K562 (cell line): ENCODE measurements around the gene KAZN. TPM values are rescaled to one million over a fixed set of nuclear protein-coding genes. Genes with fewer than 3 reads are reported as not detected.

Experiments used
- ATAC-seq: fragments of 200-7000 bp; cut with Tn5 transposase; 3 replicates; pipeline ENCODE4 v1.9.1; 2020; ENCODE audit warnings: moderate library complexity
- BruUV-seq: library from RNA; stranded (reverse); fragments of 400-500 nt; replicated peaks from 2 replicates; lab custom pipeline; 2021; lab: Mats Ljungman, UMichigan
- CTCF ChIA-PET: fragments of 300-600 bp; formaldehyde crosslinking; extraction: SDS; loops from one replicate; lab custom pipeline; 2021; ENCODE audit warnings: low intra/inter-chr PET ratio; lab: Yijun Ruan, JAX
- POLR2A ChIA-PET: fragments of 300-600, 350-650 bp; sonication (Branson Sonifier 250); formaldehyde crosslinking; extraction: SDS; loops from one replicate; lab custom pipeline; 2021; ENCODE audit warnings: antibody characterized with exemption, inconsistent platforms; lab: Yijun Ruan, JAX
- DNase-seq, 4 experiments: peaks; one replicate each; pipeline versions ENCODE4 v3.0.0 to v3.0.0-alpha.2; 2011 to 2018; ENCODE audit warnings: low spot score in 3 of 4, mixed read lengths in 3 of 4; ENCODE audit errors: extremely low read depth in 1 of 4
- FAIRE-seq: peaks from 2 replicates; lab custom pipeline; 2011; peaks lifted over from hg19 to GRCh38; lab: Jason Lieb, UNC
- H2AFZ ChIP-seq: 2 replicates; pipeline ENCODE4 v1.6.0; 2011; ENCODE audit warnings: low read depth, low read length, control low read depth, inconsistent platforms
- H3K27ac ChIP-seq: fragments of 200-600 bp; 3 replicates; pipeline ENCODE4 v1.8.0; 2011; ENCODE audit warnings: low read depth, mild to moderate bottlenecking, control low read depth, inconsistent platforms, low read length, moderate library complexity, mixed read lengths; ENCODE audit errors: extremely low read depth
- H3K27me3 ChIP-seq, 2 experiments: fragments of 300-600 bp in 1 of 2; 2 replicates in 1 of 2; 3 replicates in 1 of 2; pipeline versions ENCODE4 v1.6.0 to v1.8.0; 2011; ENCODE audit warnings: inconsistent platforms in 2 of 2, low read length in 2 of 2, mild to moderate bottlenecking in 1 of 2, mixed read lengths in 1 of 2, moderate library complexity in 1 of 2; ENCODE audit not compliant: control insufficient read depth in 2 of 2, insufficient read depth in 2 of 2
- H3K36me3 ChIP-seq: fragments of 300-600 bp; 3 replicates; pipeline ENCODE4 v1.8.0; 2011; ENCODE audit warnings: mild to moderate bottlenecking, low read length, inconsistent platforms; ENCODE audit not compliant: control insufficient read depth, insufficient read depth
- H3K4me1 ChIP-seq, 2 experiments: fragments of 200-600 bp in 1 of 2; replicated peaks in 1 of 2; 2 replicates in 1 of 2; 3 replicates in 1 of 2; pipeline versions ENCODE4 v1.5.1 to v1.8.0; 2011; ENCODE audit warnings: inconsistent platforms in 2 of 2, low read length in 2 of 2, mild to moderate bottlenecking in 1 of 2, mixed read lengths in 1 of 2, moderate library complexity in 1 of 2; ENCODE audit not compliant: control insufficient read depth in 2 of 2, insufficient read depth in 2 of 2
- H3K4me2 ChIP-seq: 2 replicates; pipeline ENCODE4 v1.6.1; 2011; ENCODE audit warnings: low read length, control low read depth, inconsistent platforms, mixed read lengths; ENCODE audit not compliant: insufficient read depth
- H3K4me3 ChIP-seq: fragments of 200-600 bp; sonication (generic), shearing (Covaris generic); 2 replicates; pipeline ENCODE4 v1.5.1; 2016; ENCODE audit warnings: control low read depth, inconsistent platforms
- H3K79me2 ChIP-seq: fragments of 200-600 bp; 3 replicates; pipeline ENCODE4 v1.8.0; 2011; ENCODE audit warnings: low read length, inconsistent platforms; ENCODE audit not compliant: control insufficient read depth, insufficient read depth
- H3K9ac ChIP-seq, 2 experiments: 2 replicates each; pipeline versions ENCODE4 v1.6.0 to v1.6.1; 2011; ENCODE audit warnings: low read depth in 2 of 2, low read length in 2 of 2, control low read depth in 1 of 2, inconsistent platforms in 1 of 2, mild to moderate bottlenecking in 1 of 2, mixed read lengths in 1 of 2; ENCODE audit not compliant: insufficient read depth in 1 of 2
- H3K9me1 ChIP-seq: one replicate; pipeline ENCODE4 v1.6.0; 2011; ENCODE audit warnings: inconsistent platforms, mild to moderate bottlenecking, low read length, moderate library complexity; ENCODE audit not compliant: control insufficient read depth, insufficient read depth
- H3K9me3 ChIP-seq: replicated peaks from 2 replicates; pipeline ENCODE4 v1.5.1; 2011; ENCODE audit warnings: low read depth, low read length, inconsistent platforms; ENCODE audit not compliant: control insufficient read depth, insufficient read depth
- H4K20me1 ChIP-seq: replicated peaks from 2 replicates; pipeline ENCODE4 v1.6.1; 2011; ENCODE audit warnings: low read length, inconsistent platforms, mixed read lengths; ENCODE audit not compliant: control insufficient read depth, insufficient read depth
- DDX20 ChIP-seq: fragments of 450-650 bp; IDR thresholded peaks from 2 replicates; pipeline ENCODE4 v1.6.1; 2016; ENCODE audit warnings: missing genetic modification characterization, low read depth, mild to moderate bottlenecking, missing compliant biosample characterization, moderate library complexity
- EP400 ChIP-seq: fragments of 450-650 bp; IDR thresholded peaks from 2 replicates; pipeline ENCODE4 v1.6.1; 2017; ENCODE audit warnings: antibody characterized with exemption, mild to moderate bottlenecking, moderate library complexity
- KDM5B ChIP-seq: fragments of 200-600 bp; sonication (generic); IDR thresholded peaks from 2 replicates; pipeline ENCODE4 v1.6.1; 2012; ENCODE audit warnings: low read depth, mild to moderate bottlenecking, moderate library complexity, low read length, control low read depth, inconsistent platforms; ENCODE audit not compliant: insufficient replicate concordance
- SMAD4 ChIP-seq: fragments of 250-450 bp; sonication (Bioruptor Pico); conservative IDR thresholded peaks from 2 replicates; pipeline ENCODE4 v1.8.0; 2021; ENCODE audit warnings: inconsistent platforms, mild to moderate bottlenecking, moderate library complexity
- TARDBP ChIP-seq: fragments of 450-650 bp; IDR thresholded peaks from 2 replicates; pipeline ENCODE4 v1.6.1; 2016
- ZFPM2 ChIP-seq: fragments of 250-450 bp; sonication (Bioruptor Pico); IDR thresholded peaks from 2 replicates; pipeline ENCODE4 v1.5.1; 2022; ENCODE audit warnings: mild to moderate bottlenecking
- ZNF175 ChIP-seq: fragments of 200-800 bp; sonication (Bioruptor generic); IDR thresholded peaks from 2 replicates; pipeline ENCODE4 v1.6.1; 2016; ENCODE audit warnings: low read depth, mild to moderate bottlenecking, missing genetic modification characterization, missing compliant biosample characterization
- ZNF561 ChIP-seq: fragments of 450-650 bp; formaldehyde crosslinking; conservative IDR thresholded peaks from 2 replicates; pipeline ENCODE4 v1.4.0; 2020; ENCODE audit warnings: mild to moderate bottlenecking, moderate library complexity
- ZNF76 ChIP-seq: fragments of 250-450 bp; sonication (Bioruptor Pico); IDR thresholded peaks from 2 replicates; pipeline ENCODE4 v1.4.0; 2020; ENCODE audit warnings: mild to moderate bottlenecking, moderate library complexity, borderline replicate concordance
- WGBS: fragments of 100-300 bp; shearing (Covaris generic); methylation state at CpG from one replicate; pipeline ENCODE4 v1.1.6; 2016; ENCODE audit warnings: low coverage, mixed read lengths; ENCODE audit not compliant: insufficient coverage; ENCODE audit errors: missing lambda C conversion rate; 5-methylcytosine and 5-hydroxymethylcytosine counted together
- in situ Hi-C: fragments of 300-500 bp; cut with MboI; formaldehyde crosslinking; loops from 4 replicates; pipeline ENCODE4 v1.15.0; 2018; ENCODE audit warnings: inconsistent platforms, mixed read lengths
- intact Hi-C: fragments of 100-400 bp; cut with micrococcal nuclease; formaldehyde crosslinking; loops from 2 replicates; pipeline ENCODE4 v1.14.2; 2022
- polyA plus RNA-seq, 8 experiments: library from polyadenylated mRNA; depleted of rRNA in 4 of 8; stranded (reverse) in 5 of 8; unstranded in 3 of 8; fragments of >200 nt; fragmentation: Nextera tagmentation in 2 of 8; fragmentation: Illumina TruSeq in 1 of 8; extraction: Ambion mirVana in 2 of 8; extraction: Trizol in 1 of 8; gene quantifications; 2 replicates each; pipeline versions ENCODE4 v1.2.1 to v1.2.3, GENCODE V29; 2011 to 2014; ENCODE audit warnings: inconsistent platforms in 1 of 8, missing spikeins in 1 of 8
- total RNA-seq, 7 experiments: library from RNA; depleted of rRNA in 6 of 7; stranded (reverse); fragments of >200 nt in 6 of 7; fragmentation: Illumina TruSeq in 2 of 7; extraction: Trizol in 2 of 7; gene quantifications; 2 replicates each; pipeline versions ENCODE4 v1.2.1 to v1.2.3, GENCODE V29; 2011 to 2021; ENCODE audit warnings: low replicate concordance in 1 of 7
- TF ChIP-seq, protein P1 (sequence below): fragments of 450-650 bp; IDR thresholded peaks from 2 replicates; pipeline ENCODE4 v1.6.1; 2016; ENCODE audit warnings: low read depth, mild to moderate bottlenecking, moderate library complexity
- TF ChIP-seq, protein P2 (sequence below): sonication (generic); formaldehyde crosslinking; IDR thresholded peaks from 2 replicates; pipeline ENCODE4 v1.8.0; 2023; ENCODE audit warnings: missing genetic modification reagents, mild to moderate bottlenecking, borderline replicate concordance
- TF ChIP-seq, protein P3 (sequence below): sonication (generic); formaldehyde crosslinking; IDR thresholded peaks from 2 replicates; pipeline ENCODE4 v1.8.1; 2023; ENCODE audit warnings: mild to moderate bottlenecking, missing genetic modification reagents, moderate library complexity
- TF ChIP-seq, protein P4 (sequence below): fragments of 450-650 bp; IDR thresholded peaks from 2 replicates; pipeline ENCODE4 v1.6.1; 2018; ENCODE audit warnings: mild to moderate bottlenecking, low read depth; ENCODE audit not compliant: partially characterized antibody

KAZN gene
- total and polyA plus RNA-seq, 9 of the 15 experiments (the other 6 are each of a cell fraction or from before 2014, with no cell fraction given) = 2.1 to 21.6 (median 5.4) TPM

DNA sequence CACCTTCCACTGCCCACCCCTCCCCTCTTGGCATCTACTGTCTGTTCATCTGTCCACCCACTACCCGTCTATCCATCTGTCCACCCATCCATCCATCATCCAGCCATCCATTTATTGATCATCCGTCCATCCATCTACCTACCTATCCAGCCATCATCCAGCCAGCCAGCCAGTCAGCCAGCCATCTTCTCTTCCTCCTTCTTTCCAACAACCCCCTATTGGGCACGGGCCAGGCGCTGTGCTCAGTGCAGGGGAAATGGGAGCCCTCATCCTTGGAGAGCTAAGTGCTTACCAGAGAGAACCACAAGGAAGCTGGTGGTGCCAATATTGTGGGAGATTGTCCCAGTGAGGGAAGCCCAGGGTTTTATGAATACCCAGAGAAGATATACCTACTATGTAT lies 503.3 kb downstream of the KAZN start:
- DNase-seq (no peak), FAIRE-seq (no peak), ATAC-seq (no peak)
- Histone ChIP-seq H3K4me3 (no peak overlapping the region), H4K20me1 (peaks cover 11% of the 10 kb centered on the region), H2AFZ (no peak overlapping the region), H3K27ac (no peak overlapping the region), H3K9me3 (no peaks in the 10 kb centered on the region), H3K9me1 (no peaks in the 10 kb centered on the region), H3K27me3 (peaks cover 13 to 53% of the 10 kb centered on the region in 2 experiments; a peak in 4 of 5 replicates), H3K4me1 (peaks cover 0 to 2% of the 10 kb centered on the region in 2 experiments; a peak in 1 of 5 replicates), H3K36me3 (no peaks in the 10 kb centered on the region), H3K9ac (no peak overlapping the region), H3K4me2 (no peak overlapping the region), H3K79me2 (no peaks in the 10 kb centered on the region)
- WGBS = 0% methylated on average over 4 of the region's 4 CpGs
- ChIA-PET CTCF (no interaction called here), POLR2A (no interaction called here)
- intact Hi-C loops = loop anchor here (5.0 to 10.0 kb wide), 2 partner anchors 357 to 1134 kb away; no protein-coding TSS in a partner anchor
- no TSS peak for BruUV-seq
- in situ Hi-C loops = no loop called here
- TF ChIP-seq, protein P1, sequence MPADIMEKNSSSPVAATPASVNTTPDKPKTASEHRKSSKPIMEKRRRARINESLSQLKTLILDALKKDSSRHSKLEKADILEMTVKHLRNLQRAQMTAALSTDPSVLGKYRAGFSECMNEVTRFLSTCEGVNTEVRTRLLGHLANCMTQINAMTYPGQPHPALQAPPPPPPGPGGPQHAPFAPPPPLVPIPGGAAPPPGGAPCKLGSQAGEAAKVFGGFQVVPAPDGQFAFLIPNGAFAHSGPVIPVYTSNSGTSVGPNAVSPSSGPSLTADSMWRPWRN = no peak
- no peak for TF ChIP-seq ZNF76 (CRISPR knock-in tag)
- no peak for TF ChIP-seq ZNF561
- TF ChIP-seq ZFPM2 (CRISPR knock-in tag) = no peak
- TF ChIP-seq, protein P2, sequence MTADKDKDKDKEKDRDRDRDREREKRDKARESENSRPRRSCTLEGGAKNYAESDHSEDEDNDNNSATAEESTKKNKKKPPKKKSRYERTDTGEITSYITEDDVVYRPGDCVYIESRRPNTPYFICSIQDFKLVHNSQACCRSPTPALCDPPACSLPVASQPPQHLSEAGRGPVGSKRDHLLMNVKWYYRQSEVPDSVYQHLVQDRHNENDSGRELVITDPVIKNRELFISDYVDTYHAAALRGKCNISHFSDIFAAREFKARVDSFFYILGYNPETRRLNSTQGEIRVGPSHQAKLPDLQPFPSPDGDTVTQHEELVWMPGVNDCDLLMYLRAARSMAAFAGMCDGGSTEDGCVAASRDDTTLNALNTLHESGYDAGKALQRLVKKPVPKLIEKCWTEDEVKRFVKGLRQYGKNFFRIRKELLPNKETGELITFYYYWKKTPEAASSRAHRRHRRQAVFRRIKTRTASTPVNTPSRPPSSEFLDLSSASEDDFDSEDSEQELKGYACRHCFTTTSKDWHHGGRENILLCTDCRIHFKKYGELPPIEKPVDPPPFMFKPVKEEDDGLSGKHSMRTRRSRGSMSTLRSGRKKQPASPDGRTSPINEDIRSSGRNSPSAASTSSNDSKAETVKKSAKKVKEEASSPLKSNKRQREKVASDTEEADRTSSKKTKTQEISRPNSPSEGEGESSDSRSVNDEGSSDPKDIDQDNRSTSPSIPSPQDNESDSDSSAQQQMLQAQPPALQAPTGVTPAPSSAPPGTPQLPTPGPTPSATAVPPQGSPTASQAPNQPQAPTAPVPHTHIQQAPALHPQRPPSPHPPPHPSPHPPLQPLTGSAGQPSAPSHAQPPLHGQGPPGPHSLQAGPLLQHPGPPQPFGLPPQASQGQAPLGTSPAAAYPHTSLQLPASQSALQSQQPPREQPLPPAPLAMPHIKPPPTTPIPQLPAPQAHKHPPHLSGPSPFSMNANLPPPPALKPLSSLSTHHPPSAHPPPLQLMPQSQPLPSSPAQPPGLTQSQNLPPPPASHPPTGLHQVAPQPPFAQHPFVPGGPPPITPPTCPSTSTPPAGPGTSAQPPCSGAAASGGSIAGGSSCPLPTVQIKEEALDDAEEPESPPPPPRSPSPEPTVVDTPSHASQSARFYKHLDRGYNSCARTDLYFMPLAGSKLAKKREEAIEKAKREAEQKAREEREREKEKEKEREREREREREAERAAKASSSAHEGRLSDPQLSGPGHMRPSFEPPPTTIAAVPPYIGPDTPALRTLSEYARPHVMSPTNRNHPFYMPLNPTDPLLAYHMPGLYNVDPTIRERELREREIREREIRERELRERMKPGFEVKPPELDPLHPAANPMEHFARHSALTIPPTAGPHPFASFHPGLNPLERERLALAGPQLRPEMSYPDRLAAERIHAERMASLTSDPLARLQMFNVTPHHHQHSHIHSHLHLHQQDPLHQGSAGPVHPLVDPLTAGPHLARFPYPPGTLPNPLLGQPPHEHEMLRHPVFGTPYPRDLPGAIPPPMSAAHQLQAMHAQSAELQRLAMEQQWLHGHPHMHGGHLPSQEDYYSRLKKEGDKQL = no peak
- no peak for TF ChIP-seq TARDBP
- TF ChIP-seq, protein P3, sequence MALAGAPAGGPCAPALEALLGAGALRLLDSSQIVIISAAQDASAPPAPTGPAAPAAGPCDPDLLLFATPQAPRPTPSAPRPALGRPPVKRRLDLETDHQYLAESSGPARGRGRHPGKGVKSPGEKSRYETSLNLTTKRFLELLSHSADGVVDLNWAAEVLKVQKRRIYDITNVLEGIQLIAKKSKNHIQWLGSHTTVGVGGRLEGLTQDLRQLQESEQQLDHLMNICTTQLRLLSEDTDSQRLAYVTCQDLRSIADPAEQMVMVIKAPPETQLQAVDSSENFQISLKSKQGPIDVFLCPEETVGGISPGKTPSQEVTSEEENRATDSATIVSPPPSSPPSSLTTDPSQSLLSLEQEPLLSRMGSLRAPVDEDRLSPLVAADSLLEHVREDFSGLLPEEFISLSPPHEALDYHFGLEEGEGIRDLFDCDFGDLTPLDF (CRISPR knock-in tag) = no peak
- TF ChIP-seq, protein P4, sequence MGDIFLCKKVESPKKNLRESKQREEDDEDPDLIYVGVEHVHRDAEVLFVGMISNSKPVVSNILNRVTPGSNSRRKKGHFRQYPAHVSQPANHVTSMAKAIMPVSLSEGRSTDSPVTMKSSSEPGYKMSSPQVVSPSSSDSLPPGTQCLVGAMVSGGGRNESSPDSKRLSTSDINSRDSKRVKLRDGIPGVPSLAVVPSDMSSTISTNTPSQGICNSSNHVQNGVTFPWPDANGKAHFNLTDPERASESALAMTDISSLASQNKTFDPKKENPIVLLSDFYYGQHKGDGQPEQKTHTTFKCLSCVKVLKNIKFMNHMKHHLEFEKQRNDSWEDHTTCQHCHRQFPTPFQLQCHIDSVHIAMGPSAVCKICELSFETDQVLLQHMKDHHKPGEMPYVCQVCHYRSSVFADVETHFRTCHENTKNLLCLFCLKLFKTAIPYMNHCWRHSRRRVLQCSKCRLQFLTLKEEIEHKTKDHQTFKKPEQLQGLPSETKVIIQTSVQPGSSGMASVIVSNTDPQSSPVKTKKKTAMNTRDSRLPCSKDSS = no peak
- TF ChIP-seq ZNF175 (CRISPR knock-in tag) = no peak
- TF ChIP-seq EP400 = no peak
- no peak for TF ChIP-seq SMAD4 (CRISPR knock-in tag)
- no peak for TF ChIP-seq KDM5B
- no peak for TF ChIP-seq DDX20 (tag)
